IMR-90 (cell line): ENCODE results near the gene PCSK6.

Experiments
- BHLHE40 ChIP-seq: fragments of 150-350 bp; IDR thresholded peaks from 2 replicates; pipeline ENCODE4 v1.6.1; 2016; ENCODE audit warnings: mild to moderate bottlenecking, low read depth, low read length
- CEBPB ChIP-seq: IDR thresholded peaks from 2 replicates; pipeline ENCODE4 v1.6.1; 2012; ENCODE audit warnings: low read depth, low read length, improper control_type of control experiment
- ELK1 ChIP-seq: fragments of 150-350 bp; IDR thresholded peaks from 2 replicates; pipeline ENCODE4 v1.6.1; 2016; ENCODE audit warnings: low read depth, mild to moderate bottlenecking, low read length, moderate library complexity, borderline replicate concordance
- MAFK ChIP-seq: IDR thresholded peaks from 2 replicates; pipeline ENCODE4 v1.6.1; 2012; ENCODE audit warnings: low read depth, low read length, improper control_type of control experiment
- MAZ ChIP-seq: IDR thresholded peaks from 2 replicates; pipeline ENCODE4 v1.6.1; 2012; ENCODE audit warnings: low read depth, mild to moderate bottlenecking, low read length, improper control_type of control experiment, moderate library complexity, borderline replicate concordance
- POLR2A ChIP-seq: IDR thresholded peaks from 2 replicates; pipeline ENCODE4 v1.6.1; 2012; ENCODE audit warnings: mild to moderate bottlenecking, low read depth, low read length
- RAD21 ChIP-seq: IDR thresholded peaks from 2 replicates; pipeline ENCODE4 v1.6.1; 2012; ENCODE audit warnings: low read length, improper control_type of control experiment
- RCOR1 ChIP-seq: IDR thresholded peaks from 2 replicates; pipeline ENCODE4 v1.6.1; 2012; ENCODE audit warnings: mild to moderate bottlenecking, low read length, improper control_type of control experiment; ENCODE audit not compliant: insufficient replicate concordance
- SMC3 ChIP-seq: fragments of 150-350 bp; IDR thresholded peaks from 2 replicates; pipeline ENCODE4 v1.6.1; 2016; ENCODE audit warnings: low read depth, mild to moderate bottlenecking, antibody characterized with exemption, low read length, moderate library complexity
- TF ChIP-seq, protein P1 (sequence below): conservative IDR thresholded peaks from 2 replicates; pipeline ENCODE4 v1.5.1; 2012; ENCODE audit warnings: mild to moderate bottlenecking, low read depth, low read length, improper control_type of control experiment

DNA sequence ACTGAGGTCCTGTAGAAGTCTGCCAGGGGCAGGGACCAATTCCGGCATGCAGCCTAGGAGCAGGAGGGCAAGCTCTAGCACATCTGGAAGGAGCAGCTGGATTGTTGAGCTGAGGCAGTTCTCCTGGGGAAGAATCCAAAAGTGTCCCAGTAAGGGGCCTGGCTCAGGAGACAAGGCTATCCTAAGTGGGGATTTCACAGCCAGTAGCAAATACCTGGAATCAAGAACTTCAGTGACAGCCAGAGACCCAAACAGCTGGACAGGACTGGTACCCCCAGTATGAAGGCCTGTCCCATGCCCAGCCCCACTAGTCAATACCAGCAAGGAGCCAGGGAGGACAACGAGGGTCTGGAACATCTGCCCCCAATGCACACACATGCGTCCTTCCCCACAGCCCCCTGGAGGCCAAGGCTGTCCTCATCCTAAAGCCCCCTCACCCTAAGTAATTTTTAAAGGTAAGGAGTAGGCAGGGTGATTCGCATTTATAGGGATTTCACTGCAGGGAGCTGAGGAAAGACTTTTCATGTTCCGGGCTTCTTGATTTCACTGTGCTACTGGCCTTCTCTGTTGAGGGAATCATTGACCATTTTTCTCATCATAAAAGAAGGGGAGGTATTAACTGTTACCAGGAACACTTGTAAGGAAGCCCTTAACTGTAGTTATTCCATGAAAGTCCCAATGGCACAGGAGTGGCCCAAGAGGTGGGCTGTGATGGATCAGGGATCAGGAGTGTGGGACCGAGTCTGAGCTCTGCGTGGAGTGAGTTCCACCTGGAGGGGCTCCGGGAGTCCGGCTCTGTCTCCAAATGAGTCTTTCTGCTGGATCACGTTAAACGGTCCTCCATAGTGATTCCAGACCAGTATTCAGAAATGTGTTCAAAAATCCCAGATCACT, 235.1 kb downstream of the PCSK6 start:
- TF ChIP-seq POLR2A (no peak), BHLHE40 (no peak), SMC3 (no peak), CEBPB (no peak), RAD21 (no peak), MAFK (no peak), RCOR1 (no peak), MAZ (no peak), ELK1 (no peak)
- TF ChIP-seq, protein P1, sequence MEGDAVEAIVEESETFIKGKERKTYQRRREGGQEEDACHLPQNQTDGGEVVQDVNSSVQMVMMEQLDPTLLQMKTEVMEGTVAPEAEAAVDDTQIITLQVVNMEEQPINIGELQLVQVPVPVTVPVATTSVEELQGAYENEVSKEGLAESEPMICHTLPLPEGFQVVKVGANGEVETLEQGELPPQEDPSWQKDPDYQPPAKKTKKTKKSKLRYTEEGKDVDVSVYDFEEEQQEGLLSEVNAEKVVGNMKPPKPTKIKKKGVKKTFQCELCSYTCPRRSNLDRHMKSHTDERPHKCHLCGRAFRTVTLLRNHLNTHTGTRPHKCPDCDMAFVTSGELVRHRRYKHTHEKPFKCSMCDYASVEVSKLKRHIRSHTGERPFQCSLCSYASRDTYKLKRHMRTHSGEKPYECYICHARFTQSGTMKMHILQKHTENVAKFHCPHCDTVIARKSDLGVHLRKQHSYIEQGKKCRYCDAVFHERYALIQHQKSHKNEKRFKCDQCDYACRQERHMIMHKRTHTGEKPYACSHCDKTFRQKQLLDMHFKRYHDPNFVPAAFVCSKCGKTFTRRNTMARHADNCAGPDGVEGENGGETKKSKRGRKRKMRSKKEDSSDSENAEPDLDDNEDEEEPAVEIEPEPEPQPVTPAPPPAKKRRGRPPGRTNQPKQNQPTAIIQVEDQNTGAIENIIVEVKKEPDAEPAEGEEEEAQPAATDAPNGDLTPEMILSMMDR, result no peak
